ENCODE results near the gene PIGT. TPM values are rescaled to one million over a fixed set of nuclear protein-coding genes. Genes with fewer than 3 reads are reported as not detected.
A peak's percentile ranks its signal among the peaks of the same experiment; 100 is the strongest.
"Not testable (repeated sequence)": the region's sequence is repeated elsewhere in the genome, so short reads cannot be mapped to it uniquely, and the experiment has no call there.

PIGT gene
- total RNA-seq, 2 experiments from 2014 or later = 41.5 to 44.4 TPM

DNA sequence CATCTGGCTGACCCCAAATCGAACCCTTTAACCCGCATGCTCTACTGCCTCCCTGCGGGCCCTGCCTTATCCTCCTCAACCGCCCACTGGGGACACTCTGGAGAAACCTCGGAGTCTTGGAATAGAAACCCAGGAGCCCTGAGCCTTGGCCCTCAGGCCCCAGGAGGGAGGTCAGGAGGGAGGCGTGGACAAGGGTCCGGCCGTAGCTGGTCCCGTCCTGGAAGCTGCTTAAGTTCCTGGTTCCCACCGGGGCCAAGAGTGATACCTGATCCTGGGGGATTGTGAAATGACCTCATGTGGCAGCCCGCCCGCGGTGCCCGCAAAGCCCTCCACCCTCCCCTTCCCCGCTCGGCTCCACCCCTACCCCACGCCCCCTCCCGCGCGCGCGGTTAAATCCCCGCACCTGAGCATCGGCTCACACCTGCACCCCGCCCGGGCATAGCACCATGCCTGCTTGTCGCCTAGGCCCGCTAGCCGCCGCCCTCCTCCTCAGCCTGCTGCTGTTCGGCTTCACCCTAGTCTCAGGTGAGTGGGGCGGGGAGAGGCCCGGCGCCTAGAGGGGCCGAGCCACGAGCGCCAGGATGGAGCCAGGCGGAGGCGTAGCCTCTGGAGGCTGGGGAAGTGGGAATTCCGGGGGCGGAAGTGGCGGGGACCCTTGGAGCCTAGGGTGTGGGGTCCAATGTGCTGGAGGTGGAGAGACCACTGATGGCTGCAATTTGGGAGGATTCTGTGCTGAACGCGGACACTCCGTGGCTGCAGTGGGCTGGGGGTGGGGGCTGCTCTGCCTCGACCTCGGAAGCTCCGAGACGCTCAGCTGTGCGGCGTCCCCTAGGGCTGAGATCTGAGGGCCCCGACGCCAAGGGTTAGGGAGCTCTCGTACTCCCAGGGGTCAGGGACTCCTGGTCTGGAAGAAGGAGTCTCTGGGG lies 53.7 kb downstream of the PIGT start, which contains the start of gene WFDC2:
WFDC2 (plus strand) TSS at position 418 of the 926 bp plus-strand sequence; CDS start at position 447, 29 bp downstream.
- DNase-seq = no peak
- Mint-ChIP-seq H3K4me3 (peak within 1 kb of the TSS; percentile 38), H3K36me3 (no peaks in the 10 kb centered on the region), H3K4me1 (ENCODE audit: low read depth) (peaks cover 10% of the 10 kb centered on the region), H3K9me3 (no peaks in the 10 kb centered on the region), H3K27ac (no peak within 1 kb of the TSS), H3K27me3 (peaks cover 56% of the 10 kb centered on the region)
- ChIA-PET POLR2A (no interaction called here), CTCF (interaction anchor here (1.2 to 2.1 kb wide), 3 partner anchors 10 to 16 kb away, joined by 3 to 8 read pairs (median 4); no protein-coding TSS in a partner anchor)
- intact Hi-C loops (cut with micrococcal nuclease) = no loop called here

DNA sequence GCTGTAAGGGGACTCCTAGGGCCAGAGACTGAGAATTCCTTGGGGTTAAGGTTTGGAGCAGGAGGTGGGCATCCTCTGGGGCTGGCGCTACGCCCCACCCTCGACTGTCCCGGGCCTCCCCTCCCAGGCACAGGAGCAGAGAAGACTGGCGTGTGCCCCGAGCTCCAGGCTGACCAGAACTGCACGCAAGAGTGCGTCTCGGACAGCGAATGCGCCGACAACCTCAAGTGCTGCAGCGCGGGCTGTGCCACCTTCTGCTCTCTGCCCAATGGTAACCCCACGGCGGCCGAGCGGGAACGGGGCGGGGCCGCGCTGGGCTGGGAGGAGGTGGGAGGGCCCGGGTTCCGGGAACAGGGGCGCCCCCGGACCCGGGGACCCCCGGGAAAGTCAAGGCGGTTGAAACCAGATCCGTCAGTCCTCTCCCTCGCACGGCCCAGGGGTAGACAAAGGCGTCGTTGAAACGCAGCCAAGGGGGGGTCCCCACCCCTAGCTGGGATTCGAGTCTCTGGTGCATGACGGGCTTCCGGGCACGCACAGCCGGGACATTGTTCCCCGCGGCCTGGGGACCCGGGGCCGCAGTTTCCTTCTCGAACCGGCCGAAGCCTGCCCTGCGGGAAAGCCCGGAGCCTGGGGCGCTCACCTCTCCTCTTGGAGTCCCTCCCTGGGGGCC lies 54.5 kb downstream of the PIGT start:
- peaks cover 56% of the 10 kb centered on the region for H3K27me3 Mint-ChIP-seq
- DNase-seq = peak; percentile 31
- CTCF ChIA-PET = interaction anchor here (1.2 to 2.1 kb wide), 4 partner anchors 11 to 301 kb away, joined by 3 to 8 read pairs (median 4); no protein-coding TSS in a partner anchor
- peaks cover 10% of the 10 kb centered on the region for H3K4me1 Mint-ChIP-seq (ENCODE audit: low read depth)
- POLR2A ChIA-PET = no interaction called here
- H3K27ac Mint-ChIP-seq = no peak overlapping the region
- intact Hi-C loops (cut with micrococcal nuclease) = no loop called here
- no peaks in the 10 kb centered on the region for H3K9me3 Mint-ChIP-seq
- no peaks in the 10 kb centered on the region for H3K36me3 Mint-ChIP-seq
- peak overlapping the region; percentile 38 for H3K4me3 Mint-ChIP-seq

DNA sequence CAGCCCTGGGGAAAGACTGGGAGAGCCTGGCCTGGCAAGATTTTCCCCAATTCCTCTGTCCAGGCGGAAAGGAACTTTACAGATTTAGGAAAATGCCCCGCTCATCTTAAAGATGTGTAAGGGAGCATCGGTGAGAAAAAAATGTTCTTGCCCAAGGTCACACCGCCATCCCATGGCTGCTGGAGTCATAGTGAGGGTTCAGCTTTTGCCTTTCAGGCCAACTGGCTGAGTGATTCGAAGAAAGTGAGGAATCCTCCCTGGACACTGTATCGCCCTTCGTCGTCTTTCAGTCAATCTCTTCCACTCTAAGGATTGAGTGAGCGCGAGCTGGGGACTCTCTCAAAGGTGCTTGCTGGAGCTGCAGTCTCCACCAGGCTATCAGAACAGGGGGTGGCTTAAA lies 55.0 kb downstream of the PIGT start:
- H3K27ac Mint-ChIP-seq = no peak overlapping the region

DNA sequence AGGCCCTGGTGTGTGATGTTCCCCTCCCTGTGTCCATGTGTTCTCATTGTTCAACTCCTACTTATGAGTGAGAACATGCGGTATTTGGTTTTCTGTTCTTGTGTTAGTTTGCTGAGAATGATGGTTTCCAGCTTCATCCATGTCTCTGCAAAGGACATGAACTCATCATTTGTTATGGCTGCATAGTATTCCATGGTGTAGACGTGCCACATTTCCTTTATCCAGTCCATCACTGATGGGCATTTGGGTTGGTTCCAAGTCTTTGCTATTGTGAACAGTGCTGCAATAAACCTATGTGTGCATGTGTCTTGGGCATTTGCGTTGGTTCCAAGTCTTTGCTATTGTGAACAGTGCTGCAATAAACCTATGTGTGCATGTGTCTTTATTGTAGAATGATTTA lies 56.3 kb downstream of the PIGT start:
- intact Hi-C loops (cut with micrococcal nuclease); CTCF ChIA-PET; POLR2A ChIA-PET; DNase-seq; H3K4me3 Mint-ChIP-seq; H3K36me3 Mint-ChIP-seq; H3K9me3 Mint-ChIP-seq; H3K27ac Mint-ChIP-seq: not testable (repeated sequence)
- Mint-ChIP-seq H3K27me3 (peaks cover 56% of the 10 kb centered on the region), H3K4me1 (ENCODE audit: low read depth) (peaks cover 10% of the 10 kb centered on the region)

More for the DNA sequence above, 55.0 kb downstream of the PIGT start:
- Mint-ChIP-seq H3K27me3 (peaks cover 56% of the 10 kb centered on the region), H3K9me3 (no peaks in the 10 kb centered on the region), H3K36me3 (no peaks in the 10 kb centered on the region), H3K4me3 (peak overlapping the region; percentile 11), H3K4me1 (ENCODE audit: low read depth) (peaks cover 10% of the 10 kb centered on the region)
- DNase-seq = peak; percentile 17
- intact Hi-C loops (cut with micrococcal nuclease) = no loop called here
- ChIA-PET CTCF (interaction anchor here (0.6 to 2.1 kb wide), 4 partner anchors 13 to 300 kb away, joined by 3 to 8 read pairs (median 4); no protein-coding TSS in a partner anchor), POLR2A (no interaction called here)

Small RNA genes within 50 kb of the gene (microRNA-seq; reads per million reads assigned to microRNA genes)
- not detected for gene MIR6812 (ENCODE audit: borderline microRNAs expressed, borderline number of aligned reads, borderline replicate concordance)

Other genes with a start within 250 kb of the PIGT start
- not detected for gene PI3, start 241.2 kb upstream of the PIGT start, total RNA-seq
- gene SEMG1, start 209.1 kb upstream of the PIGT start, total RNA-seq = not detected
- not detected for gene SEMG2, start 194.8 kb upstream of the PIGT start, total RNA-seq
- not detected for gene SLPI, start 161.6 kb upstream of the PIGT start, total RNA-seq
- not detected for gene RBPJL, start 109.3 kb upstream of the PIGT start, total RNA-seq
- gene MATN4, start 107.8 kb upstream of the PIGT start, total RNA-seq = under 1 TPM; 0.70 to 0.95 TPM
- gene SDC4, start 67.7 kb upstream of the PIGT start, total RNA-seq = 10 to 100 TPM; 67.8 to 69.8 TPM
- 10 to 100 TPM; 19.9 to 24.8 TPM for gene SYS1, start 53.0 kb upstream of the PIGT start, total RNA-seq
- gene TP53TG5, start 37.8 kb upstream of the PIGT start, total RNA-seq = under 1 TPM; 0.24 to 0.55 TPM
- 10 to 100 TPM; 21.6 to 22.6 TPM for gene DBNDD2, start 7.9 kb upstream of the PIGT start, total RNA-seq
- under 1 TPM; 0.38 to 0.92 TPM for gene WFDC2, start 53.6 kb downstream of the PIGT start, total RNA-seq
- not detected for gene SPINT3, start 99.5 kb downstream of the PIGT start, total RNA-seq
- gene WFDC6, start 123.3 kb downstream of the PIGT start, total RNA-seq = not detected
- not detected for gene EPPIN, start 131.3 kb downstream of the PIGT start, total RNA-seq
- gene WFDC8, start 163.1 kb downstream of the PIGT start, total RNA-seq = not detected
- not detected for gene WFDC10A, start 213.6 kb downstream of the PIGT start, total RNA-seq
- not detected for gene WFDC9, start 215.1 kb downstream of the PIGT start, total RNA-seq